ENCODE data around the gene CENPF.
"Not testable (repeated sequence)": the region's sequence is repeated elsewhere in the genome, so short reads cannot be mapped to it uniquely, and the experiment has no call there.

The CENPF gene

GRCh38 chr1:214660190-214660589 is 57.2 kb downstream of the CENPF start:
- DNase-seq (ENCODE audit: low spot score), result no peak

- peak; percentile 36 for DNase-seq (ENCODE audit: low spot score)
Observed at GRCh38 chr1:214660900-214661299, 57.9 kb downstream of the CENPF start.

GRCh38 chr1:214662223-214662785 is 59.3 kb downstream of the CENPF start:
- DNase-seq (ENCODE audit: low spot score), result no peak

- no peak for DNase-seq (ENCODE audit: low spot score)
Observed at GRCh38 chr1:214664651-214665433, 61.8 kb downstream of the CENPF start.

- no peak for DNase-seq (ENCODE audit: low spot score)
Observed at GRCh38 chr1:214665606-214666110, 62.7 kb downstream of the CENPF start.

- no peak for DNase-seq (ENCODE audit: low spot score)
Observed at GRCh38 chr1:214666674-214667073, 63.7 kb downstream of the CENPF start.

GRCh38 chr1:214670098-214670497 is 67.1 kb downstream of the CENPF start:
- peak; percentile 14 for DNase-seq (ENCODE audit: low spot score)

- DNase-seq (ENCODE audit: low spot score), result not testable (repeated sequence)
Observed at GRCh38 chr1:214673029-214673428, 70.0 kb downstream of the CENPF start.

- no peak for DNase-seq (ENCODE audit: low spot score)
Observed at GRCh38 chr1:214673576-214673975, 70.6 kb downstream of the CENPF start.

- not testable (repeated sequence) for DNase-seq (ENCODE audit: low spot score)
Observed at GRCh38 chr1:214675524-214675923, 72.5 kb downstream of the CENPF start.

- no peak for DNase-seq (ENCODE audit: low spot score)
Observed at GRCh38 chr1:214676747-214677146, 73.8 kb downstream of the CENPF start.

- DNase-seq (ENCODE audit: low spot score), result no peak
Observed at GRCh38 chr1:214677945-214678344, 75.0 kb downstream of the CENPF start.

GRCh38 chr1:214678386-214678785 is 75.4 kb downstream of the CENPF start:
- DNase-seq (ENCODE audit: low spot score), result peak; percentile 39

GRCh38 chr1:214683621-214684020 is 80.6 kb downstream of the CENPF start:
- DNase-seq (ENCODE audit: low spot score), result no peak

GRCh38 chr1:214685906-214686305 is 82.9 kb downstream of the CENPF start:
- DNase-seq (ENCODE audit: low spot score), result no peak

- no peak for DNase-seq (ENCODE audit: low spot score)
Observed at GRCh38 chr1:214686497-214686896, 83.5 kb downstream of the CENPF start.

GRCh38 chr1:214688891-214689290 is 85.9 kb downstream of the CENPF start:
- no peak for DNase-seq (ENCODE audit: low spot score)

- DNase-seq (ENCODE audit: low spot score), result no peak
Observed at GRCh38 chr1:214694769-214695168, 91.8 kb downstream of the CENPF start.

GRCh38 chr1:214698559-214698958 is 95.6 kb downstream of the CENPF start:
- no peak for DNase-seq (ENCODE audit: low spot score)

- no peak for DNase-seq (ENCODE audit: low spot score)
Observed at GRCh38 chr1:214700437-214700836, 97.4 kb downstream of the CENPF start.

- no peak for DNase-seq (ENCODE audit: low spot score)
Observed at GRCh38 chr1:214702556-214702955, 99.6 kb downstream of the CENPF start.

- no peak for DNase-seq (ENCODE audit: low spot score)
Observed at GRCh38 chr1:214707306-214708087, 104.5 kb downstream of the CENPF start.
